ENCODE measurements around the gene CD69.
"Not testable (repeated sequence)": the region's sequence is repeated elsewhere in the genome, so short reads cannot be mapped to it uniquely, and the experiment has no call there.

The CD69 gene

GRCh38 chr12:9719790-9720189 is 40.9 kb downstream of the CD69 start:
- no peak for TF ChIP-seq CTCF (conservative IDR thresholded peaks at IDR 0.05; ENCODE audit: low read depth)
- ChIA-PET CTCF (no interaction called here), POLR2A (ENCODE audit: low non-redundant PET) (no interaction called here)
- H3K27ac ChIP-seq: no peak overlapping the region
- DNase-seq (ENCODE audit: low spot score): no peak

- ChIA-PET CTCF (no interaction called here), POLR2A (ENCODE audit: low non-redundant PET) (no interaction called here)
- no peak for DNase-seq (ENCODE audit: low spot score)
These were observed 41.7 kb downstream of the CD69 start for GRCh38 chr12:9718968-9719367.

GRCh38 chr12:9717070-9717925 is 43.4 kb downstream of the CD69 start:
- TF ChIP-seq CTCF (conservative IDR thresholded peaks at IDR 0.05; ENCODE audit: low read depth): no peak
- DNase-seq (ENCODE audit: low spot score): no peak
- no peak overlapping the region for H3K27ac ChIP-seq
- ChIA-PET POLR2A (ENCODE audit: low non-redundant PET) (no interaction called here), CTCF (interaction anchor here (0.6 kb wide), 1 partner anchor 14 kb away, joined by 3 read pairs; no protein-coding TSS in a partner anchor)

More at GRCh38 chr12:9718968-9719367, 41.7 kb downstream of the CD69 start:
- no peak overlapping the region for H3K27ac ChIP-seq
- TF ChIP-seq CTCF (conservative IDR thresholded peaks at IDR 0.05; ENCODE audit: low read depth): no peak

GRCh38 chr12:9713032-9713558 is 47.6 kb downstream of the CD69 start:
- H3K27ac ChIP-seq; CTCF ChIA-PET; DNase-seq (ENCODE audit: low spot score); POLR2A ChIA-PET (ENCODE audit: low non-redundant PET): not testable (repeated sequence)

GRCh38 chr12:9711664-9712063 is 49.0 kb downstream of the CD69 start:
- no peak overlapping the region for H3K27ac ChIP-seq
- ChIA-PET POLR2A (ENCODE audit: low non-redundant PET) (no interaction called here), CTCF (interaction anchor here (0.6 to 0.9 kb wide), 2 partner anchors 18 to 380 kb away, joined by 3 to 4 read pairs; no protein-coding TSS in a partner anchor)
- no peak for TF ChIP-seq CTCF (conservative IDR thresholded peaks at IDR 0.05; ENCODE audit: low read depth)
- no peak for DNase-seq (ENCODE audit: low spot score)

- no peak for TF ChIP-seq CTCF (conservative IDR thresholded peaks at IDR 0.05; ENCODE audit: low read depth)
- no peak overlapping the region for H3K27ac ChIP-seq
- CTCF ChIA-PET: interaction anchor here (0.7 kb wide), 1 partner anchor 137 kb away, joined by 3 read pairs; no protein-coding TSS in a partner anchor
- DNase-seq (ENCODE audit: low spot score): no peak
- POLR2A ChIA-PET (ENCODE audit: low non-redundant PET): no interaction called here
These were observed 49.9 kb downstream of the CD69 start for GRCh38 chr12:9710584-9711375.

Measured in RWPE1 (cell line).